Chondrocyte (in vitro differentiated cells): ENCODE measurements around the gene SEC16A. TPM values are rescaled to one million over a fixed set of nuclear protein-coding genes. Genes with fewer than 3 reads are reported as not detected.

ENCODE experiments used
- DNase-seq: peaks from one replicate; pipeline ENCODE4 v3.0.0; 2021; ENCODE audit warnings: mixed read lengths, low spot score
- H3K27ac Mint-ChIP-seq: one replicate; pipeline ENCODE4 v1.8.0; 2021; ENCODE audit warnings: mild to moderate bottlenecking, moderate library complexity, mixed read lengths; ENCODE audit not compliant: unreplicated experiment
- H3K27me3 Mint-ChIP-seq: 2 replicates; pipeline ENCODE4 v1.8.0; 2021; ENCODE audit warnings: low read depth, mixed read lengths
- H3K36me3 Mint-ChIP-seq: 2 replicates; pipeline ENCODE4 v1.8.0; 2021; ENCODE audit warnings: low read depth, mixed read lengths
- H3K4me1 Mint-ChIP-seq: 2 replicates; pipeline ENCODE4 v1.8.0; 2021; ENCODE audit warnings: low read depth, mild to moderate bottlenecking, mixed read lengths
- H3K4me3 Mint-ChIP-seq: one replicate; pipeline ENCODE4 v1.8.0; 2021; ENCODE audit warnings: mild to moderate bottlenecking, moderate library complexity, mixed read lengths; ENCODE audit not compliant: unreplicated experiment
- H3K9me3 Mint-ChIP-seq: 2 replicates; pipeline ENCODE4 v1.8.0; 2021; ENCODE audit warnings: low read depth, mixed read lengths
- CTCF ChIP-seq: fragments of 200-600 bp; sonication (generic); IDR thresholded peaks from 2 replicates; pipeline ENCODE4 v1.5.0; 2021; ENCODE audit warnings: antibody characterized with exemption, mild to moderate bottlenecking, moderate library complexity
- total RNA-seq: library from RNA; stranded (reverse); gene quantifications from 3 replicates; pipeline ENCODE4 v1.2.1, GENCODE V29; 2021

The SEC16A gene
- total RNA-seq, 1 donor from 2014 or later: 91.7 TPM

- Mint-ChIP-seq H3K9me3 (no peaks in the 10 kb centered on the region), H3K36me3 (peaks cover 4% of the 10 kb centered on the region), H3K4me1 (peaks cover 4% of the 10 kb centered on the region), H3K27me3 (no peaks in the 10 kb centered on the region), H3K4me3 (no peak overlapping the region), H3K27ac (no peak overlapping the region)
- TF ChIP-seq CTCF: no peak
- DNase-seq: no peak
Observed at GRCh38 chr9:136516191-136516654, 33.4 kb upstream of the SEC16A start.

DNA sequence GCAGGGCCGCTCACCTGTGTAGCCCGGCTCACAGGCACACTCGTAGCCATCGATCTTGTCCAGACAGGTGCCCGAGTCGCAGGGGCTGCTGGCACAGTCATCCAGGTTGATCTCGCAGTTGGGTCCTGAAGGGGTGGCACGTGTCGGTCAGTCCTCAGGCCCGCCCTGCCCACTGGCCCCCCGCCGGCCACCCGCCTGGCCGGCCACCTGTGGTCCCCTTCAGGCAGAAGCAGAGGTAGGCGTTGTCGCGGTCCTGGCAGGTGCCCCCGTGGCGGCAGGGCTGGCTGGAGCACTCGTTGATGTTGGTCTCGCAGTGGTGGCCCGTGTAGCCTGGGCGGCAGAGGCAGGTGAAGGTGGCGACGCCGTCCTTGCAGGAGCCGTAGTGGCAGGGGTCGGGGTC lies 32.4 kb upstream of the SEC16A start:
- no peak for TF ChIP-seq CTCF
- peaks cover 6% of the 10 kb centered on the region for H3K36me3 Mint-ChIP-seq
- no peak for DNase-seq
- H3K4me3 Mint-ChIP-seq: no peak overlapping the region
- peaks cover 3% of the 10 kb centered on the region for H3K4me1 Mint-ChIP-seq
- no peaks in the 10 kb centered on the region for H3K9me3 Mint-ChIP-seq
- H3K27ac Mint-ChIP-seq: no peak overlapping the region
- H3K27me3 Mint-ChIP-seq: no peaks in the 10 kb centered on the region

GRCh38 chr9:136514022-136514714 lies 31.3 kb upstream of the SEC16A start:
- H3K4me3 Mint-ChIP-seq: no peak overlapping the region
- peaks cover 6% of the 10 kb centered on the region for H3K36me3 Mint-ChIP-seq
- no peak for DNase-seq
- TF ChIP-seq CTCF: no peak
- no peaks in the 10 kb centered on the region for H3K4me1 Mint-ChIP-seq
- no peak overlapping the region for H3K27ac Mint-ChIP-seq
- no peaks in the 10 kb centered on the region for H3K27me3 Mint-ChIP-seq
- H3K9me3 Mint-ChIP-seq: no peaks in the 10 kb centered on the region

GRCh38 chr9:136513191-136513590 lies 30.4 kb upstream of the SEC16A start:
- TF ChIP-seq CTCF: no peak
- no peaks in the 10 kb centered on the region for H3K9me3 Mint-ChIP-seq
- no peak overlapping the region for H3K27ac Mint-ChIP-seq
- no peak for DNase-seq
- peaks cover 6% of the 10 kb centered on the region for H3K36me3 Mint-ChIP-seq
- H3K4me3 Mint-ChIP-seq: no peak overlapping the region
- H3K27me3 Mint-ChIP-seq: no peaks in the 10 kb centered on the region
- H3K4me1 Mint-ChIP-seq: no peaks in the 10 kb centered on the region

- TF ChIP-seq CTCF: no peak
- Mint-ChIP-seq H3K27ac (no peak overlapping the region), H3K4me3 (no peak overlapping the region), H3K4me1 (no peaks in the 10 kb centered on the region), H3K27me3 (no peaks in the 10 kb centered on the region), H3K36me3 (peaks cover 6% of the 10 kb centered on the region), H3K9me3 (no peaks in the 10 kb centered on the region)
- no peak for DNase-seq
Observed at GRCh38 chr9:136512651-136513071, 29.8 kb upstream of the SEC16A start.
